Loucy (cell line): ENCODE measurements around the gene LRRC4C.

Experiments
- H2AFZ ChIP-seq: fragments of 200-600 bp; sonication (generic); 2 replicates; pipeline ENCODE4 v1.6.0; 2016; ENCODE audit warnings: antibody characterized with exemption, mild to moderate bottlenecking, low read length, moderate library complexity
- H3F3A ChIP-seq: fragments of 200-600 bp; 2 replicates; pipeline ENCODE4 v1.6.0; 2016; ENCODE audit warnings: antibody characterized with exemption, low read depth, mild to moderate bottlenecking
- H3K27me3 ChIP-seq: fragments of 200-600 bp; sonication (generic); 2 replicates; pipeline ENCODE4 v1.6.1; 2014; ENCODE audit warnings: low read length, mild to moderate bottlenecking; ENCODE audit not compliant: insufficient read depth, poor library complexity, severe bottlenecking
- H3K36me3 ChIP-seq: fragments of 200-600 bp; sonication (generic); 2 replicates; pipeline ENCODE4 v1.6.1; 2016; ENCODE audit warnings: low read length; ENCODE audit not compliant: insufficient read depth
- H3K4me1 ChIP-seq: fragments of 200-600 bp; sonication (generic); 2 replicates; pipeline ENCODE4 v1.5.1; 2014; ENCODE audit warnings: low read length, mild to moderate bottlenecking; ENCODE audit not compliant: insufficient read depth, poor library complexity, severe bottlenecking
- H3K4me2 ChIP-seq: fragments of 200-600 bp; sonication (generic); 2 replicates; pipeline ENCODE4 v1.6.0; 2014; ENCODE audit warnings: antibody characterized with exemption, low read length, low read depth, mild to moderate bottlenecking; ENCODE audit not compliant: poor library complexity, severe bottlenecking
- H3K4me3 ChIP-seq: fragments of 200-600 bp; sonication (generic); 2 replicates; pipeline ENCODE4 v1.5.1; 2014; ENCODE audit warnings: low read length, mild to moderate bottlenecking, mixed read lengths; ENCODE audit not compliant: poor library complexity, severe bottlenecking
- H3K79me2 ChIP-seq: fragments of 200-600 bp; sonication (generic); 2 replicates; pipeline ENCODE4 v1.6.1; 2014; ENCODE audit warnings: low read length; ENCODE audit not compliant: insufficient read depth
- H3K9ac ChIP-seq: fragments of 200-600 bp; sonication (generic); 2 replicates; pipeline ENCODE4 v1.6.0; 2014; ENCODE audit warnings: mild to moderate bottlenecking, low read depth, low read length, moderate library complexity; ENCODE audit not compliant: poor library complexity, severe bottlenecking
- H3K9me2 ChIP-seq: fragments of 200-600 bp; sonication (generic); replicated peaks from 2 replicates; pipeline ENCODE4 v1.6.1; 2016; ENCODE audit warnings: low read depth, low read length, mixed read lengths
- H3K9me3 ChIP-seq: fragments of 200-600 bp; sonication (generic); 2 replicates; pipeline ENCODE4 v1.6.1; 2014; ENCODE audit warnings: mild to moderate bottlenecking, antibody characterized with exemption, low read length, low read depth; ENCODE audit not compliant: insufficient read depth
- H4K20me1 ChIP-seq: fragments of 200-600 bp; sonication (generic); 2 replicates; pipeline ENCODE4 v1.6.0; 2014; ENCODE audit warnings: antibody characterized with exemption, low read length, mild to moderate bottlenecking; ENCODE audit not compliant: insufficient read depth, poor library complexity, severe bottlenecking
- EZH2phosphoT487 ChIP-seq: fragments of 200-600 bp; IDR thresholded peaks from 2 replicates; pipeline ENCODE4 v1.6.1; 2018; ENCODE audit warnings: antibody characterized with exemption, mild to moderate bottlenecking, moderate library complexity, borderline replicate concordance
- TF ChIP-seq, protein P1 (sequence below): fragments of 200-600 bp; sonication (generic); conservative IDR thresholded peaks from 2 replicates; pipeline ENCODE4 v1.5.1; 2014; ENCODE audit warnings: mild to moderate bottlenecking, antibody characterized with exemption, low read length

Gene LRRC4C

DNA sequence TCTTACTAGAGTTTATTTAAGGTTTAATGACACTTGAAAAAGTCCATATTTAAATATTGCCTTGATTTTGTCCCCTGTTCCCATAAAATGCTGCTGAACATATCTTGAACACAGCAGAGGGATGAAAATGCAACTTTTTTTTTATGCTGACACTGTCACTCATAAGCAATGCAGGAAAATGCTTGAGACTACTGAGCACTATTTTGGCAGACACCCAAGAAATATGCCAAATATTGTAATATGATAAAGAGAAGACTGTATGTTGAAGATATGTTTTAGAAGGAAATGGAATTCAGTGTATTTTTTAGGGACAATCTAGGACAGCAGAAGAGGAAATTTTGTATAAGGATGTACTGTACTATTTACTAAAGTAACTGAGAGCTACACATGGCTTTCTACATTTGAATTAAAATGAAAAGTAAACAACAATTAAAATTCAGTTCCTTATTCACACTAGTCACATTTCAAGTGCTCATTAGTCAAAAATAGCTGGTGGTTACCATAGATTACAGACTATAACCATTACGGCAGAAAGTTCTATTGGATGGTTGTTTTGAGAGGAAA lies 58.6 kb downstream of the LRRC4C start:
- no peaks in the 10 kb centered on the region for H3K27me3 ChIP-seq
- TF ChIP-seq, protein P1, sequence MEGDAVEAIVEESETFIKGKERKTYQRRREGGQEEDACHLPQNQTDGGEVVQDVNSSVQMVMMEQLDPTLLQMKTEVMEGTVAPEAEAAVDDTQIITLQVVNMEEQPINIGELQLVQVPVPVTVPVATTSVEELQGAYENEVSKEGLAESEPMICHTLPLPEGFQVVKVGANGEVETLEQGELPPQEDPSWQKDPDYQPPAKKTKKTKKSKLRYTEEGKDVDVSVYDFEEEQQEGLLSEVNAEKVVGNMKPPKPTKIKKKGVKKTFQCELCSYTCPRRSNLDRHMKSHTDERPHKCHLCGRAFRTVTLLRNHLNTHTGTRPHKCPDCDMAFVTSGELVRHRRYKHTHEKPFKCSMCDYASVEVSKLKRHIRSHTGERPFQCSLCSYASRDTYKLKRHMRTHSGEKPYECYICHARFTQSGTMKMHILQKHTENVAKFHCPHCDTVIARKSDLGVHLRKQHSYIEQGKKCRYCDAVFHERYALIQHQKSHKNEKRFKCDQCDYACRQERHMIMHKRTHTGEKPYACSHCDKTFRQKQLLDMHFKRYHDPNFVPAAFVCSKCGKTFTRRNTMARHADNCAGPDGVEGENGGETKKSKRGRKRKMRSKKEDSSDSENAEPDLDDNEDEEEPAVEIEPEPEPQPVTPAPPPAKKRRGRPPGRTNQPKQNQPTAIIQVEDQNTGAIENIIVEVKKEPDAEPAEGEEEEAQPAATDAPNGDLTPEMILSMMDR: no peak
- no peak for TF ChIP-seq EZH2phosphoT487
- H3K4me3 ChIP-seq: no peak overlapping the region
- no peak overlapping the region for H2AFZ ChIP-seq
- H3K9ac ChIP-seq: no peak overlapping the region
- no peaks in the 10 kb centered on the region for H4K20me1 ChIP-seq
- no peaks in the 10 kb centered on the region for H3K9me3 ChIP-seq
- no peaks in the 10 kb centered on the region for H3K4me1 ChIP-seq
- H3K36me3 ChIP-seq: no peaks in the 10 kb centered on the region
- no peak overlapping the region for H3K4me2 ChIP-seq
- no peaks in the 10 kb centered on the region for H3F3A ChIP-seq
- no peaks in the 10 kb centered on the region for H3K79me2 ChIP-seq
- no peaks in the 10 kb centered on the region for H3K9me2 ChIP-seq

DNA sequence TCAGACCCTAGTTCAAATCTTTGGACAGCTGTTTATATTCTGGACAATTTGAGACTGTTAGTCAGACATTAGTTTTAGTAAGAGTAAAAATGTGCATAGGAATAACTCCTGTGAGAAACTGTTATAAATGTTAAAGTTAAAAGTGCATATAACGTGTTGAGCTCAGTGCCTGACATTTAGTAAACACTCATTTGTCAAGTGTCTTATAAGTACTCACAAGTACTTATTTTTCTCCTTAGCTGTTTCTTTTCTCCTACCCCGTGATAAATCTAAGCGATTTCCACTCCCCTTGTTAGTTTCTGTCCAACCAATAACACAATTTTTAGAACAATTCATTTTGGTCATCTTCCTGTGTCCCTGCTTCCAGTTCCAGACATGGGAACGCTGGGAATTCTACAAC lies 59.3 kb downstream of the LRRC4C start:
- TF ChIP-seq EZH2phosphoT487: no peak
- TF ChIP-seq, protein P1: no peak
- Histone ChIP-seq H3K4me2 (no peak overlapping the region), H4K20me1 (no peaks in the 10 kb centered on the region), H3K9me3 (no peaks in the 10 kb centered on the region), H3K4me1 (no peaks in the 10 kb centered on the region), H3K9me2 (no peaks in the 10 kb centered on the region), H3K9ac (no peak overlapping the region), H3K4me3 (no peak overlapping the region), H3F3A (no peaks in the 10 kb centered on the region), H3K79me2 (no peaks in the 10 kb centered on the region), H2AFZ (no peak overlapping the region), H3K27me3 (no peaks in the 10 kb centered on the region), H3K36me3 (no peaks in the 10 kb centered on the region)

DNA sequence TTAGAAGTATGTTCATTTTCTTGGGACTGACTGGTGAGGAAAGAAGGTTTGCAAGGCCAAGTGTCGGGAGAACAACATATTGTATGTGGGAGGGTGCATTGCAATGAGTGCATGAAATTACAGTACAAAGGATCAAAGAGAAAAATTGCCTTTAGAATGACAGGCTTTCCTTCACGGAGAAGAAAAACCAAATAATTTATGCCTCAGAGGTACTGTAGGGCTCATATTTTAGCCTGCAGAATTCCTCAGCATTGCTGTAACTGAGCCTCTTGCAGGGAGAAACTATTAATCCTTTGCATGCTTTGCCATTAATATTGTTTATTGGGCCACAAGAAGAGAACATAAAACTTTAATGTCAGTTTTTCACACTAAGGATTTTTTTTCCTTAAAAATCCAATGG lies 60.1 kb downstream of the LRRC4C start:
- Histone ChIP-seq H3K9me2 (no peaks in the 10 kb centered on the region), H3K4me1 (no peaks in the 10 kb centered on the region), H3K36me3 (no peaks in the 10 kb centered on the region), H3K9me3 (no peaks in the 10 kb centered on the region), H2AFZ (no peak overlapping the region), H3K27me3 (no peaks in the 10 kb centered on the region), H3K79me2 (no peaks in the 10 kb centered on the region), H4K20me1 (no peaks in the 10 kb centered on the region), H3F3A (no peaks in the 10 kb centered on the region), H3K4me3 (no peak overlapping the region), H3K9ac (no peak overlapping the region), H3K4me2 (no peak overlapping the region)
- TF ChIP-seq EZH2phosphoT487: no peak
- TF ChIP-seq, protein P1: no peak
